Prostate gland (tissue), 2 donors: ENCODE results near the gene CDRT4.

Experiments used
- CTCF ChIP-seq, 4 experiments: fragments of 200-600 bp in 2 of 4; fragments of 450-650 bp in 2 of 4; sonication (generic) in 2 of 4; IDR thresholded peaks; 1 replicate in 3 of 4; 2 replicates in 1 of 4; pipeline ENCODE4 v1.5.1; 2016 to 2019; ENCODE audit warnings: antibody characterized with exemption in 4 of 4, mild to moderate bottlenecking in 2 of 4, moderate library complexity in 2 of 4
- POLR2A ChIP-seq: fragments of 450-650 bp; IDR thresholded peaks from one replicate; pipeline ENCODE4 v1.6.1; 2016; ENCODE audit warnings: antibody characterized with exemption, mild to moderate bottlenecking
- POLR2AphosphoS5 ChIP-seq: sonication (generic); formaldehyde crosslinking; IDR thresholded peaks from one replicate; pipeline ENCODE4 v1.6.1; 2017; ENCODE audit warnings: antibody characterized with exemption

GRCh38 chr17:15436473-15437302 is 30.7 kb downstream of the CDRT4 start:
- TF ChIP-seq CTCF (IDR thresholded peaks at IDR 0.05), result no peak
- no peak for TF ChIP-seq POLR2AphosphoS5
- TF ChIP-seq POLR2A, result no peak
